HG03521 (cell line): Measurements from ENCODE around the gene PAK3.

Experiments
- ATAC-seq: cut with Tn5 transposase; IDR thresholded peaks from one replicate; pipeline ENCODE4 v1.9.1; 2021; ENCODE audit warnings: mild to moderate bottlenecking, moderate library complexity; ENCODE audit not compliant: unreplicated experiment

PAK3 gene

GRCh38 chrX:111129921-111130320, 33.9 kb downstream of the PAK3 start:
- ATAC-seq, result no peak

GRCh38 chrX:111131572-111131971, 35.6 kb downstream of the PAK3 start:
- ATAC-seq, result no peak

GRCh38 chrX:111133389-111133788, 37.4 kb downstream of the PAK3 start:
- ATAC-seq, result no peak

- no peak for ATAC-seq
These were observed 49.9 kb downstream of the PAK3 start for GRCh38 chrX:111145878-111146277.

GRCh38 chrX:111151764-111152163, 55.8 kb downstream of the PAK3 start:
- ATAC-seq, result no peak

GRCh38 chrX:111159232-111159631, 63.2 kb downstream of the PAK3 start:
- no peak for ATAC-seq

GRCh38 chrX:111164728-111165127, 68.7 kb downstream of the PAK3 start:
- no peak for ATAC-seq

- no peak for ATAC-seq
These were observed 69.9 kb downstream of the PAK3 start for GRCh38 chrX:111165902-111166301.

- no peak for ATAC-seq
These were observed 71.3 kb downstream of the PAK3 start for GRCh38 chrX:111167334-111167733.

- ATAC-seq, result no peak
These were observed 72.3 kb downstream of the PAK3 start for GRCh38 chrX:111168314-111168713.

- ATAC-seq, result no peak
These were observed 73.2 kb downstream of the PAK3 start for GRCh38 chrX:111169141-111169540.

- no peak for ATAC-seq
These were observed 74.0 kb downstream of the PAK3 start for GRCh38 chrX:111170017-111170416.

- ATAC-seq, result no peak
These were observed 84.8 kb downstream of the PAK3 start for GRCh38 chrX:111180750-111181240.

- no peak for ATAC-seq
These were observed 86.0 kb downstream of the PAK3 start for GRCh38 chrX:111181951-111182350.

GRCh38 chrX:111182997-111183396, 87.0 kb downstream of the PAK3 start:
- no peak for ATAC-seq

GRCh38 chrX:111191598-111191997, 95.6 kb downstream of the PAK3 start:
- no peak for ATAC-seq

GRCh38 chrX:111199505-111199904, 103.5 kb downstream of the PAK3 start:
- no peak for ATAC-seq

- ATAC-seq, result no peak
These were observed 104.3 kb downstream of the PAK3 start for GRCh38 chrX:111200327-111200726.

GRCh38 chrX:111207851-111208250, 111.9 kb downstream of the PAK3 start:
- no peak for ATAC-seq

GRCh38 chrX:111216293-111216801, 120.4 kb downstream of the PAK3 start:
- no peak for ATAC-seq

- ATAC-seq, result no peak
These were observed 148.3 kb downstream of the PAK3 start for GRCh38 chrX:111244235-111244750.

- no peak for ATAC-seq
These were observed 159.1 kb downstream of the PAK3 start for GRCh38 chrX:111254896-111255693.
